CD4-positive, alpha-beta T cell treated with Interleukin-10 for 1 hour (primary cell): Measurements from ENCODE around the gene PIP4K2B.
"Not testable (repeated sequence)": the region's sequence is repeated elsewhere in the genome, so short reads cannot be mapped to it uniquely, and the experiment has no call there.

ENCODE experiments used
- DNase-seq: peaks from one replicate; pipeline ENCODE4 v3.0.0-alpha.2; 2020

PIP4K2B gene

GRCh38 chr17:38728290-38728831 lies 71.0 kb downstream of the PIP4K2B start:
- peak; percentile 84 for DNase-seq

GRCh38 chr17:38727736-38728135 lies 71.6 kb downstream of the PIP4K2B start:
- peak; percentile 69 for DNase-seq

GRCh38 chr17:38726145-38726544 lies 73.2 kb downstream of the PIP4K2B start:
- not testable (repeated sequence) for DNase-seq

GRCh38 chr17:38725066-38725465 lies 74.3 kb downstream of the PIP4K2B start:
- DNase-seq: no peak

GRCh38 chr17:38724337-38724988 lies 74.9 kb downstream of the PIP4K2B start:
- DNase-seq: no peak

GRCh38 chr17:38721802-38722201 lies 77.6 kb downstream of the PIP4K2B start:
- no peak for DNase-seq

- no peak for DNase-seq
These were observed 78.4 kb downstream of the PIP4K2B start for GRCh38 chr17:38720941-38721340.

GRCh38 chr17:38719943-38720641 lies 79.3 kb downstream of the PIP4K2B start:
- DNase-seq: no peak

- DNase-seq: no peak
These were observed 79.9 kb downstream of the PIP4K2B start for GRCh38 chr17:38719289-38719942.

- no peak for DNase-seq
These were observed 82.1 kb downstream of the PIP4K2B start for GRCh38 chr17:38717139-38717745.

GRCh38 chr17:38716368-38717005 lies 82.9 kb downstream of the PIP4K2B start:
- DNase-seq: no peak
